ENCODE results near the gene ZFYVE28. TPM values are rescaled to one million over a fixed set of nuclear protein-coding genes. Genes with fewer than 3 reads are reported as not detected.

ZFYVE28 gene
- total RNA-seq, 2 experiments from 2014 or later, result 26.2 to 28.0 TPM

DNA sequence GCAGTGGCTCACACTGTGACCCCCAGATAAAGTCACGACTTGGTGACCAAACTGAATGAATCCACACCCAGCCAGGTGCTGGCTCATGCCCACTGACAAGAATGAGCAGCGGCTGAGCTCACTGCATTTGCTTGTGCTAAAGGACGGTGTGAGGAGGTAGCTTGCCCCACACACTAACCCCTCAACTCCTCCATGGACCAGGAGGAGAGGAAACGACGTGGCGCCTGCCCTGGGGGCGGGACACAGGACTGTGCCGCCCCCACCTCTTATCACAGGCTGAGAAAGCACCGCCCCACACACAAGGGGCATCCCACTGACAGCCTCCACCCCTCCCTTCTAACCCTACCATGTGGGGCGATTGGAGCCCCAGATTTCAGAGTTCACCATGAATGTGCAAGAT, 43.0 kb downstream of the ZFYVE28 start:
- no peaks in the 10 kb centered on the region for H3K9me3 Mint-ChIP-seq
- Histone ChIP-seq H3K4me1 (ENCODE audit: insufficient read depth, low read length) (no peaks in the 10 kb centered on the region), H3K4me3 (ENCODE audit: low read length) (no peak overlapping the region), H3K27ac (ENCODE audit: low read depth in 1 of 2, low read length in 2 of 2) (no peak overlapping the region), H3K36me3 (ENCODE audit: insufficient read depth, low read length) (peaks cover 4% of the 10 kb centered on the region), H3K9me3 (ENCODE audit: control insufficient read depth in 1 of 2, insufficient read depth in 1 of 2, low read length in 2 of 2) (peaks cover 0 to 6% of the 10 kb centered on the region in 2 experiments), H3K27me3 (ENCODE audit: control insufficient read depth in 1 of 2, insufficient read depth in 2 of 2, low read length in 2 of 2) (no peaks in the 10 kb centered on the region)
- TF ChIP-seq CTCF (IDR thresholded peaks at IDR 0.05), result no peak
- intact Hi-C loops (cut with DNase I, micrococcal nuclease), result no loop called here
- no peaks in the 10 kb centered on the region for H3K4me1 Mint-ChIP-seq (ENCODE audit: low read depth)
- CTCF ChIA-PET, result no interaction called here
- ATAC-seq (ENCODE audit: poor library complexity) (no peak), DNase-seq (no peak)
- POLR2A ChIA-PET, result no interaction called here
- H3K36me3 Mint-ChIP-seq (ENCODE audit: low read depth), result peaks cover 5% of the 10 kb centered on the region
- H3K4me3 Mint-ChIP-seq, result no peak overlapping the region
- no peak overlapping the region for H3K27ac Mint-ChIP-seq
- H3K27me3 Mint-ChIP-seq, result no peaks in the 10 kb centered on the region

DNA sequence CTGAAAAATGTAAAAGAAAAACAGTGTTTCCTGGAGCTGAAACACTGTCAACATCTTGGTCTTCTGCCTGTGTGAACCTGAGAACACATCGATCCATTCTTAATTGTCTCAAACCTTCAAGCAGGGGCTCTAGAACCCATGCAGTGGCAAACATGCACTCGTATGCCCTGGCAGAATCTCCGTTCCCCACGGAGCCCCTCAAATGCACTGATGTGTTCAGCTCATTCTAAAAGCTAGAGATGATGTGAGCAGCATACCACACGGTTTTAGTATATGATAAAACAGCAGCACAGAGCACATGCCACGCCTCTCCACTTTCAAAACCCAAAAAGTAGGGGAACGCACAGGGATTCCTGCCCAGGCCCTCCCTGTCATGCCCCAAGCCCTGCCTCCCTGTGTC, 44.9 kb downstream of the ZFYVE28 start:
- intact Hi-C loops (cut with DNase I, micrococcal nuclease), result no loop called here
- Mint-ChIP-seq H3K27ac (no peak overlapping the region), H3K4me1 (ENCODE audit: low read depth) (no peaks in the 10 kb centered on the region), H3K4me3 (no peak overlapping the region), H3K27me3 (no peaks in the 10 kb centered on the region), H3K36me3 (ENCODE audit: low read depth) (peaks cover 5% of the 10 kb centered on the region), H3K9me3 (no peaks in the 10 kb centered on the region)
- no peak for TF ChIP-seq CTCF (IDR thresholded peaks at IDR 0.05)
- H3K36me3 ChIP-seq (ENCODE audit: insufficient read depth, low read length), result peaks cover 4% of the 10 kb centered on the region
- ChIA-PET CTCF (no interaction called here), POLR2A (interaction anchor here (1.2 kb wide), 1 partner anchor 92 kb away, joined by 3 read pairs; no protein-coding TSS in a partner anchor)
- H3K4me1 ChIP-seq (ENCODE audit: insufficient read depth, low read length), result no peaks in the 10 kb centered on the region
- DNase-seq (no peak), ATAC-seq (ENCODE audit: poor library complexity) (no peak)
- no peak overlapping the region for H3K4me3 ChIP-seq (ENCODE audit: low read length)
- no peak overlapping the region for H3K27ac ChIP-seq (ENCODE audit: low read depth in 1 of 2, low read length in 2 of 2)
- H3K9me3 ChIP-seq (ENCODE audit: control insufficient read depth in 1 of 2, insufficient read depth in 1 of 2, low read length in 2 of 2), result peaks cover 8 to 21% of the 10 kb centered on the region in 2 experiments
- H3K27me3 ChIP-seq (ENCODE audit: control insufficient read depth in 1 of 2, insufficient read depth in 2 of 2, low read length in 2 of 2), result no peaks in the 10 kb centered on the region

DNA sequence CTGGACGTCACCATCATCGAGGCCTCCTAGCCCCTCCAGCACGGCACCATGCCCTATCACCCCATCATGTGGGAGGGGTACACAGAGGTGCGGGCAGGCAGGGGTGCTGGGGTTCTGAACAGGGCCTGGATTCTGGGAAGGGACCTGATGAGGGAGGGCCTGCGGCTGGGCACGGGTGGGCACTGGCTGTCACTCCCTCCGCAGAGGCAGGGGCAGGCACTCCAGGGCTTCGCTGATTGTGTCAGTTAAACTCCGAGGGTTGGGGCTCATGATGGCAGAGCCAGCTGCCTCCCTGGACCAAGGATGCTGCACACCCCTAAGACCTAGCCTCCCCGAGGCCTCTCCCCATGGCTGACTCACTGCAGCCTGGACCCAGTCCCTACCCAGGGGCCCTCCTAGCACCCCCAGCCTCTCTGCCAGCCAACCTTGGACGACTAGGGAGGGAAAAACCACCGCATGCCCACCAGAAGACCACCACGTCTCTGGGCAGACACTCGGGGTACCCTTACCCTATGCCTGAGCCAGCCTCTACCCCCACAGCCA, 45.9 kb downstream of the ZFYVE28 start:
- no peaks in the 10 kb centered on the region for H3K9me3 Mint-ChIP-seq

More for the DNA sequence above, 45.9 kb downstream of the ZFYVE28 start:
- Histone ChIP-seq H3K4me3 (ENCODE audit: low read length) (no peak overlapping the region), H3K9me3 (ENCODE audit: control insufficient read depth in 1 of 2, insufficient read depth in 1 of 2, low read length in 2 of 2) (peaks cover 8 to 21% of the 10 kb centered on the region in 2 experiments), H3K27ac (ENCODE audit: low read depth in 1 of 2, low read length in 2 of 2) (no peak overlapping the region), H3K27me3 (ENCODE audit: control insufficient read depth in 1 of 2, insufficient read depth in 2 of 2, low read length in 2 of 2) (no peaks in the 10 kb centered on the region), H3K36me3 (ENCODE audit: insufficient read depth, low read length) (peaks cover 4% of the 10 kb centered on the region), H3K4me1 (ENCODE audit: insufficient read depth, low read length) (no peaks in the 10 kb centered on the region)
- peaks cover 5% of the 10 kb centered on the region for H3K36me3 Mint-ChIP-seq (ENCODE audit: low read depth)
- ATAC-seq (ENCODE audit: poor library complexity) (no peak), DNase-seq (no peak)
- TF ChIP-seq CTCF (IDR thresholded peaks at IDR 0.05), result no peak
- no peaks in the 10 kb centered on the region for H3K4me1 Mint-ChIP-seq (ENCODE audit: low read depth)
- H3K4me3 Mint-ChIP-seq, result no peak overlapping the region
- intact Hi-C loops (cut with DNase I, micrococcal nuclease), result no loop called here
- CTCF ChIA-PET, result no interaction called here
- no peaks in the 10 kb centered on the region for H3K27me3 Mint-ChIP-seq
- no peak overlapping the region for H3K27ac Mint-ChIP-seq
- POLR2A ChIA-PET, result no interaction called here

All from CD4-positive, alpha-beta T cell (primary cell).